ENCODE data around the gene LPAR3.

Gene LPAR3

DNA sequence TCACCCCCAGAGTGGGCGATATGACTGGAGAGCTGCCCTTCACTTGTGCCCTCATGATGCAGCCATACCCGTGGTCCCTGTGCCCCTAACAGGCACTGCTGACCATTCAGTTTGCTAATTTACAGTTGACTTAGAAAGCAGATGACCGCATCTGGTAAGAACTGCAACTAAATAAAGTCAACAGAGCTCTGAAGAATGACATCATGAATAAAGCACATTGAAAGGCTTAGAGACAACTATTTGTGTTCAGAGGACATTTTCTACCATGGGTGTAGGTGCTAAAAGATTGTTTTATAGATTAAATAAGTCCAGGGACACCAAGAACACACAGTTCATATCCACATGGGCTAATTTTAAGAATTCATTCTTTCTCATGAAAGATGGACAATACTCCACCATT, 65.5 kb downstream of the LPAR3 start:
- H3K27me3 ChIP-seq (ENCODE audit: insufficient read depth, low read length) = no peaks in the 10 kb centered on the region
- H3K4me1 ChIP-seq (ENCODE audit: control insufficient read depth, insufficient read depth, low read length, unreplicated experiment) = no peaks in the 10 kb centered on the region
- no peak overlapping the region for H2AFZ ChIP-seq (ENCODE audit: low read length, unreplicated experiment)
- H3K36me3 ChIP-seq (ENCODE audit: insufficient read depth, low read length) = no peaks in the 10 kb centered on the region
- H3K27ac ChIP-seq (ENCODE audit: low read depth, low read length) = no peak overlapping the region
- no peak overlapping the region for H3K4me3 ChIP-seq (ENCODE audit: low read depth, low read length)
- H3K79me2 ChIP-seq (ENCODE audit: control insufficient read depth, insufficient read depth, low read length, unreplicated experiment) = no peaks in the 10 kb centered on the region

DNA sequence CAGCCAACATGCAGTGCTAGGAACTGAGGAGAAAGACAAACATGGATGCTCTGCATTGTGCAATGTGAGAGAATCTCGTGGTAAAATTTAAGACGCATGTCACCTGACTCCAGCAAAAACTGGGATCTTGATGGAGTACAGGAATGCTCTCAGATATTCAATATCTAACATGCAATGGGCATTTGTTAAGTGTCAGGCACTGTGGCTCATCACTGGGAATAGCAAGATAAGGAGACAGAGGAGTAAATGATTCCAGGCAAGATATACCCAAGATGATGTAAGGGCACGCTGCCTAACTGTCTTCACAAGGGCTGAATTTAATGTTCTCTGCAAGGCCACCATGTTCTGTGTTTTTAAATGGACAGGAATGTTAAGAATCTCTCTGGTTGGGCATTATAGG, 67.8 kb downstream of the LPAR3 start:
- Histone ChIP-seq H3K36me3 (ENCODE audit: insufficient read depth, low read length) (no peaks in the 10 kb centered on the region), H3K79me2 (ENCODE audit: control insufficient read depth, insufficient read depth, low read length, unreplicated experiment) (no peaks in the 10 kb centered on the region), H2AFZ (ENCODE audit: low read length, unreplicated experiment) (no peak overlapping the region), H3K4me3 (ENCODE audit: low read depth, low read length) (no peak overlapping the region), H3K27me3 (ENCODE audit: insufficient read depth, low read length) (no peaks in the 10 kb centered on the region), H3K4me1 (ENCODE audit: control insufficient read depth, insufficient read depth, low read length, unreplicated experiment) (no peaks in the 10 kb centered on the region), H3K27ac (ENCODE audit: low read depth, low read length) (no peak overlapping the region)

DNA sequence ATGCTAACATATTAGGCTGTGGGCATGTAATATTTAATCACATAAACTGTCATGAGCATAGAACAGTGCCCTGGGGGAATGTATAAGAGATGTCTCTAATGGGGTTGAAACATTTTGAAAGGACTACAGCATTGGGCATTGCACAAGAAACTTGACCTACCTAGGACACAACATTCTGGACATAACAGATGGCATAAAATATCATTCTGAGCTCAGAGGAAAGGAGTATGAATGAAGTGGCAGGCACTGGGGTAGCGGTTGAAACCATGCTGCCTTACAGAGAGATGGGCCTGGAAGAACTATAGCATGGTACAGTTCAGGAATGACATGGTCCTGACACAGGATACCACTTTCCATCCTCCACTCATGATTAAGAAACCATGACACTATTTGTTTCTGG, 69.0 kb downstream of the LPAR3 start:
- no peaks in the 10 kb centered on the region for H3K4me1 ChIP-seq (ENCODE audit: control insufficient read depth, insufficient read depth, low read length, unreplicated experiment)
- no peaks in the 10 kb centered on the region for H3K27me3 ChIP-seq (ENCODE audit: insufficient read depth, low read length)
- no peak overlapping the region for H3K27ac ChIP-seq (ENCODE audit: low read depth, low read length)
- H3K36me3 ChIP-seq (ENCODE audit: insufficient read depth, low read length) = no peaks in the 10 kb centered on the region
- no peaks in the 10 kb centered on the region for H3K79me2 ChIP-seq (ENCODE audit: control insufficient read depth, insufficient read depth, low read length, unreplicated experiment)
- no peak overlapping the region for H3K4me3 ChIP-seq (ENCODE audit: low read depth, low read length)
- no peak overlapping the region for H2AFZ ChIP-seq (ENCODE audit: low read length, unreplicated experiment)

GRCh38 chr1:84823511-84823910, 69.5 kb downstream of the LPAR3 start:
- H3K36me3 ChIP-seq (ENCODE audit: insufficient read depth, low read length) = no peaks in the 10 kb centered on the region
- no peak overlapping the region for H3K4me3 ChIP-seq (ENCODE audit: low read depth, low read length)
- H3K4me1 ChIP-seq (ENCODE audit: control insufficient read depth, insufficient read depth, low read length, unreplicated experiment) = no peaks in the 10 kb centered on the region
- no peaks in the 10 kb centered on the region for H3K27me3 ChIP-seq (ENCODE audit: insufficient read depth, low read length)
- no peak overlapping the region for H2AFZ ChIP-seq (ENCODE audit: low read length, unreplicated experiment)
- H3K27ac ChIP-seq (ENCODE audit: low read depth, low read length) = no peak overlapping the region
- H3K79me2 ChIP-seq (ENCODE audit: control insufficient read depth, insufficient read depth, low read length, unreplicated experiment) = no peaks in the 10 kb centered on the region

DNA sequence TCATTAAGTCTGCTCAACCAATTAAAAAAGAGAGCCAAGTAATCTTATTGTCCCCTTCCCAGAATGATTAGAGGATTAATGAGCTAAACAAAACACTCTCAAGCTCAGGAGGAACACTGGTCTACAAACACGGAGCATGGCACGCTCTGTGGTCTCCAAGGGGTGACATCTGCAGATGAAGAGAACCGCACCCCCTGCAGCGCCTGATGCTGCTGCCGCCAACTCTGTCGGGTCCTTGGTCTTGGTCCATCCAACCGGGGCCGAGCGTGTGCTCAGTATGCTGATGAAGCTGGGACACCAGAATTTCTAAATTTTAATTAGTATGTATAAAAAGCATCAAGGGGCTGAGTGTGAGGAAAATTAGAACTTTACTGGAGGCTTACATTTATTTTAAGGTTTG, 82.7 kb downstream of the LPAR3 start:
- H3K36me3 ChIP-seq (ENCODE audit: insufficient read depth, low read length) = no peaks in the 10 kb centered on the region
- no peaks in the 10 kb centered on the region for H3K79me2 ChIP-seq (ENCODE audit: control insufficient read depth, insufficient read depth, low read length, unreplicated experiment)
- H2AFZ ChIP-seq (ENCODE audit: low read length, unreplicated experiment) = no peak overlapping the region
- H3K27ac ChIP-seq (ENCODE audit: low read depth, low read length) = no peak overlapping the region
- H3K4me3 ChIP-seq (ENCODE audit: low read depth, low read length) = no peak overlapping the region
- no peaks in the 10 kb centered on the region for H3K4me1 ChIP-seq (ENCODE audit: control insufficient read depth, insufficient read depth, low read length, unreplicated experiment)
- H3K27me3 ChIP-seq (ENCODE audit: insufficient read depth, low read length) = peaks cover 25% of the 10 kb centered on the region

- Histone ChIP-seq H3K4me1 (ENCODE audit: control insufficient read depth, insufficient read depth, low read length, unreplicated experiment) (no peaks in the 10 kb centered on the region), H3K27me3 (ENCODE audit: insufficient read depth, low read length) (peaks cover 38% of the 10 kb centered on the region), H2AFZ (ENCODE audit: low read length, unreplicated experiment) (no peak overlapping the region), H3K27ac (ENCODE audit: low read depth, low read length) (no peak overlapping the region), H3K36me3 (ENCODE audit: insufficient read depth, low read length) (no peaks in the 10 kb centered on the region), H3K4me3 (ENCODE audit: low read depth, low read length) (no peak overlapping the region), H3K79me2 (ENCODE audit: control insufficient read depth, insufficient read depth, low read length, unreplicated experiment) (no peaks in the 10 kb centered on the region)
Observed at GRCh38 chr1:84809023-84809422, 84.0 kb downstream of the LPAR3 start.

DNA sequence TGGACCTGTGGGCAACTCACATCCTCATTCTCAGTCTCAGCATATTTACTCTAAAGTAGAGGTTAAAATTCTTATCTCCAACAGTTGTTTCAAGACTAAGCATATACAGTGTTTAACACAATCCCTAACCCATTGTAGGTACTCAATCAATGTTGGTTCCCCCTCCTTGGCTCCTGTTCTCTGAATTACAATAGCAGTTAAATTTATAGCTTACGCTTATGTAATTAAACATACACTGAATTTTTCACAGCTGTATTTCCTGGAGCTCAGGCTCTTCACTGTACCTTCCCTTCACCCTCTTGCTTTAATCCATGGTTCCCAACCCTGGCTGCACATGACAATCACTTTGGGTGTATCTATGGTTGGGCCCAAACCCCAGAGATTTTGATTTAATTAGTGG, 89.4 kb downstream of the LPAR3 start:
- Histone ChIP-seq H3K27me3 (ENCODE audit: insufficient read depth, low read length) (peaks cover 43% of the 10 kb centered on the region), H3K27ac (ENCODE audit: low read depth, low read length) (no peak overlapping the region), H3K36me3 (ENCODE audit: insufficient read depth, low read length) (no peaks in the 10 kb centered on the region), H3K4me3 (ENCODE audit: low read depth, low read length) (no peak overlapping the region), H3K4me1 (ENCODE audit: control insufficient read depth, insufficient read depth, low read length, unreplicated experiment) (no peaks in the 10 kb centered on the region), H3K79me2 (ENCODE audit: control insufficient read depth, insufficient read depth, low read length, unreplicated experiment) (no peaks in the 10 kb centered on the region), H2AFZ (ENCODE audit: low read length, unreplicated experiment) (no peak overlapping the region)

GRCh38 chr1:84802567-84803232, 90.3 kb downstream of the LPAR3 start:
- Histone ChIP-seq H3K4me1 (ENCODE audit: control insufficient read depth, insufficient read depth, low read length, unreplicated experiment) (no peaks in the 10 kb centered on the region), H3K79me2 (ENCODE audit: control insufficient read depth, insufficient read depth, low read length, unreplicated experiment) (no peaks in the 10 kb centered on the region), H3K4me3 (ENCODE audit: low read depth, low read length) (no peak overlapping the region), H3K36me3 (ENCODE audit: insufficient read depth, low read length) (no peaks in the 10 kb centered on the region), H3K27ac (ENCODE audit: low read depth, low read length) (no peak overlapping the region), H3K27me3 (ENCODE audit: insufficient read depth, low read length) (peaks cover 43% of the 10 kb centered on the region), H2AFZ (ENCODE audit: low read length, unreplicated experiment) (no peak overlapping the region)

DNA sequence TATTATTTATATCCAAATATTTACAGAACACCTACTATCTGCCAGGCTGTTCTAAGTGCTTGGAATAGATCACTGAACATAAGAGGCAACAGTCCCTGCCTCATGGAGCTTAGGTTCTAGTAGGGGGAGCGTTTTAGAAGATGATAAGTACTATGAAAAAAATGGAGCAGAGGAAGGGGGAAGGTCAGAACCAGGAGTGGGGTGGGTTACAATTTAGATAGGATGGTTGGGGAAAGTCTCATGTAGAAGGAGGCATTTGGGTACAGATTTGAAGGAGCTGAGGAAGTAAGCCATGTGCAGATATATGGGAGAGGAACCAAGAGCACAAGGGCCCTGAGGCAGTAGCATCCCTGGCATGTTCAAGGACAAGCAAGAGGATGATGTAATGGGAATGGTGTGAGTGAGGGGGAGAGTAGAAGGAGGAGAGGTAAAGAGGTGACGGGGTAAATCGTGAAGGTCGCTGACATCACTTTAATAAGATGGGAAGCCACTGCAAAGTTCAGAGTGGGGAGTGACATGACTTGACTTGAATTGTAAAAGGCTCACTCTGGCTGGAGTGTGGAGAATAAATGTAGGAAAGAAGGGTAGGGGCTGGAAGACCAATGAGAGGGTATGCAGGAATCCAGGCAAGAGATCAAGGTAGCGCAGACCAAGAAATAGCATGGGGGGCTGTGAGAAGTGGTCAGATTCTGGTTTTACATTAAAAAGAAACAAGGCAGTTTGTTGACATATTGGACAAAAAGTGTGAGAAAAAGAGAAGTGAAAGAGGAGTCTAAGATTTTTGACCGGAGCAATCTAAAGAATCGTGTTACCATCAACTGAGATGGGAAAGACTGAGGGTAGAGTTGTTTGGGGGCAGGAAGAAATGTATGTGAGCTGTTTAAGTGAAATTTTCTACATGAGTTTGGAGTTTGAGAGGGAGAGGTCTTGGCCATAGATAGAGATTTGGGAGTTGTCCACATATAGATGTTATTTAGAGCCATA, 92.6 kb downstream of the LPAR3 start:
- peaks cover 27% of the 10 kb centered on the region for H3K27me3 ChIP-seq (ENCODE audit: insufficient read depth, low read length)
- no peaks in the 10 kb centered on the region for H3K36me3 ChIP-seq (ENCODE audit: insufficient read depth, low read length)
- no peak overlapping the region for H2AFZ ChIP-seq (ENCODE audit: low read length, unreplicated experiment)
- H3K4me1 ChIP-seq (ENCODE audit: control insufficient read depth, insufficient read depth, low read length, unreplicated experiment) = no peaks in the 10 kb centered on the region
- no peaks in the 10 kb centered on the region for H3K79me2 ChIP-seq (ENCODE audit: control insufficient read depth, insufficient read depth, low read length, unreplicated experiment)
- no peak overlapping the region for H3K27ac ChIP-seq (ENCODE audit: low read depth, low read length)
- H3K4me3 ChIP-seq (ENCODE audit: low read depth, low read length) = no peak overlapping the region

DNA sequence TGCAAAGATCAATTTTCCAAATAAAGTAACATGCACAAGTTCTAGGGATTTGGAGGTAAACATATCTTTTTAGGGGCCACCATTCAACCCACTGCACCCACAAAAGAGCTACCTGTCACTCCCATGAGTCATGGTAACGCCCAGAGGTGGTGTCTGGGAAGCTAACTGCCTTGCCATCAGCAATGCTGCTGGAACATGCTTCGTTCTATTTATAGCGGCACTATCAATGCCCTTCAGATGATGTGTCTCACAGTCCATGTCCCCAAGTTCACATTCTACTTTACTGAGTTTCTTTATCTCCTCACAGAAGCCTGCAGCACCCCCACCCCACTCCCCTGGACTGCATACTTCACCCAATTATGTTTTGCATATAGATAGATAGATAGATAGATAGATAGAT, 95.4 kb downstream of the LPAR3 start:
- Histone ChIP-seq H3K4me1 (ENCODE audit: control insufficient read depth, insufficient read depth, low read length, unreplicated experiment) (no peaks in the 10 kb centered on the region), H3K36me3 (ENCODE audit: insufficient read depth, low read length) (no peaks in the 10 kb centered on the region), H2AFZ (ENCODE audit: low read length, unreplicated experiment) (no peak overlapping the region), H3K27ac (ENCODE audit: low read depth, low read length) (no peak overlapping the region), H3K79me2 (ENCODE audit: control insufficient read depth, insufficient read depth, low read length, unreplicated experiment) (no peaks in the 10 kb centered on the region), H3K4me3 (ENCODE audit: low read depth, low read length) (no peak overlapping the region), H3K27me3 (ENCODE audit: insufficient read depth, low read length) (peaks cover 10% of the 10 kb centered on the region)

Measured in ACC112 (cell line).